GM12891 (cell line): ENCODE measurements around the gene FOXO3.

Source experiments
- DNase-seq: peaks from one replicate; pipeline ENCODE4 v3.0.0; 2011; ENCODE audit warnings: low spot score; ENCODE audit not compliant: insufficient read length
- FAIRE-seq: peaks from 2 replicates; lab custom pipeline; 2011; peaks lifted over from hg19 to GRCh38; lab: Jason Lieb, UNC
- PAX5 ChIP-seq: IDR thresholded peaks from 2 replicates; pipeline ENCODE4 v1.6.1; 2011; ENCODE audit warnings: low read length, moderate library complexity, mild to moderate bottlenecking; ENCODE audit not compliant: insufficient read depth, severe bottlenecking
- POLR2A ChIP-seq: IDR thresholded peaks from 2 replicates; pipeline ENCODE4 v1.6.1; 2011; ENCODE audit warnings: low read depth, low read length, control low read depth
- POLR2AphosphoS5 ChIP-seq: IDR thresholded peaks from 2 replicates; pipeline ENCODE4 v1.6.1; 2011; ENCODE audit warnings: low read depth, low read length, control low read depth
- POU2F2 ChIP-seq: IDR thresholded peaks from 2 replicates; pipeline ENCODE4 v1.6.1; 2011; ENCODE audit warnings: low read depth, mild to moderate bottlenecking, control low read depth, low read length, moderate library complexity
- SPI1 ChIP-seq: IDR thresholded peaks from 2 replicates; pipeline ENCODE4 v1.6.1; 2011; ENCODE audit warnings: low read depth, low read length, control low read depth
- TAF1 ChIP-seq: IDR thresholded peaks from 2 replicates; pipeline ENCODE4 v1.6.1; 2011; ENCODE audit warnings: low read depth, low read length, control low read depth

FOXO3 gene

DNA sequence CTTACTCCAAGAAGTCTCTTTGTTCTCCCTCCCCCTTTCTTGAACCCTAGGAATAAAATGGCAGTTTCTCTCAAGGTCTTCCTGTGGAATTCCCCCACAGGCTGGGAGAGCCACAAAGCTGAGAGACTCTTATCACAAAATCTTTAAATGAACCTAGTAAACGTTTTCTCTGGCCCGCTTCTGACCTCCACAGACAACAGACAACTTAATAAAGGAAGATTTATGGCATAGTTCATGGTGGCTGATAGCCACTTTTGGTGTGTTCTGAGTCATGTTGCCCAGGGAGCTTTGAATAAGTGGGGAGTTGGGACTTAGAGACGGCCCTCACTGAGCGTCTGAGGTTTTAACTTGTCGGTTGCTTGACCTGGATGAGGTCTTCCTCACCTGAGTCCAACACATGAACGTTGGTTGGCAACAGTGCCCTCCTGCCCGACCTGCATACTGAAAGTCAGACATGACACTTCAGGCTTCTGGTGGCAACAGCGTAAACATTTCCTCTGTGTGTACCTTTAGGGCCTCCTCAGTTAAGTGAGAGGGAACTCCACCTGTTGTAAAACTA, 124.1 kb downstream of the FOXO3 start:
- TF ChIP-seq SPI1, result no peak
- TF ChIP-seq POU2F2, result no peak
- TF ChIP-seq POLR2A, result no peak
- no peak for TF ChIP-seq TAF1
- TF ChIP-seq PAX5, result no peak
- TF ChIP-seq POLR2AphosphoS5, result no peak
- FAIRE-seq, result no peak

DNA sequence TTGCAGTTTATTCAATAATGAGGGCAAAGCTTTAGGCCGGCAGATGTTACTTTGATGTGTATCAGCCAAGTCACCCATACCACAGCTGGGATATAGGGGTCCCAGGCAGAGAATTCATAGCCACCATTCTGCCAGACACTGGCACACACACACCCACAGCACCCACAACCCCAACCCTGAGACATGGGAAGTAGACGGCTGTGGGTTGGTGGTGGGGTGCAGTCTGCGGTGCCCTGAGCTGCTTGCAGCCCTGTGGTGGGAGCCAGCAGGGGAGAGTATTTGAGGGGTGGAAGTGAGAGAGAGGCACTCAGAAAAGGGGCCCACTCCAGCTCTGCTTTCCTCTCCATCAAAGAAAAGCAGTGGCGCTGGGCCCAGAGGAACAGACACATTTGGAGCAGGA, 125.3 kb downstream of the FOXO3 start:
- no peak for TF ChIP-seq PAX5
- TF ChIP-seq POLR2A, result no peak
- no peak for TF ChIP-seq POLR2AphosphoS5
- DNase-seq (no peak), FAIRE-seq (no peak)

More for the DNA sequence above, 124.1 kb downstream of the FOXO3 start:
- DNase-seq, result no peak

DNA sequence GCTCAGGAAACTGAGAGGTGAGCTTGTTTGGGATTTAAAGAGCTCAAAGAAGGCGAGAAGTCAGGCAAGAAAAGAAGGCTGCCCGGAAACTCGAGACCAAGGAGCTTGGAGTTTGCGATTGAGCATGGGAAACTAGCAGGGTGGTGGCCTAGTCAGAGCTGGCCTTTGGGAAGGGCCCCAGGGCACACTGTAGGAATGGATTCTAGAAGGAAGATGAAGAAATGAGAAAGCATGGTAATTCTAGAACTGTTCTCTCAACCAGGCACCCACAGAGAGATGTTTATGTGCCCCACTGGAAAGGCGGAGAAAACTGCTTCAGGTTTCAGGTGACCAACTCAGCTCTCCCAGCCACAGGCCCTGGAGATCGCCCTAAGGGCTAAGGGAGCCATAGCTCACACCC, 126.2 kb downstream of the FOXO3 start:
- DNase-seq, result no peak
- no peak for FAIRE-seq
- TF ChIP-seq POLR2A (no peak), POU2F2 (no peak), TAF1 (no peak), SPI1 (no peak), POLR2AphosphoS5 (no peak), PAX5 (no peak)

DNA sequence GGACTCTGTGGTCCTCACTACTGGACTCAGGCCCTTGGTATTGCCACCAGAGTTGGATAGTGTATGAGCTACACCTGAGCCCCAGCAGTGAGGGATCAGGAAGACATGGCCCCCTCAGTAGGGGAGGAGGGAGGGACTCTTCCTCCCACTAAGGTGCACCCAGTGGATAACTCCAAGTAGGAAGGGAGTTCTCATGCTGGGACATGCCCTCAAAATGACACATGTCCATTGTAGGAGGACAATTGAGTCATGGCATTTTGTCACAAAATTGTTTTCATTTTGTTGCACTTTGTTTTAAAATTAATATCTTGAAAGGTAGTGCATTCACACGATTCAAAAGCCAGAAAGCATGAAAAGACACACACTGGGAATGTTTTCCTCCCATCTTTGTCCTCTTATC, 127.2 kb downstream of the FOXO3 start:
- FAIRE-seq (no peak), DNase-seq (no peak)
- no peak for TF ChIP-seq POU2F2

DNA sequence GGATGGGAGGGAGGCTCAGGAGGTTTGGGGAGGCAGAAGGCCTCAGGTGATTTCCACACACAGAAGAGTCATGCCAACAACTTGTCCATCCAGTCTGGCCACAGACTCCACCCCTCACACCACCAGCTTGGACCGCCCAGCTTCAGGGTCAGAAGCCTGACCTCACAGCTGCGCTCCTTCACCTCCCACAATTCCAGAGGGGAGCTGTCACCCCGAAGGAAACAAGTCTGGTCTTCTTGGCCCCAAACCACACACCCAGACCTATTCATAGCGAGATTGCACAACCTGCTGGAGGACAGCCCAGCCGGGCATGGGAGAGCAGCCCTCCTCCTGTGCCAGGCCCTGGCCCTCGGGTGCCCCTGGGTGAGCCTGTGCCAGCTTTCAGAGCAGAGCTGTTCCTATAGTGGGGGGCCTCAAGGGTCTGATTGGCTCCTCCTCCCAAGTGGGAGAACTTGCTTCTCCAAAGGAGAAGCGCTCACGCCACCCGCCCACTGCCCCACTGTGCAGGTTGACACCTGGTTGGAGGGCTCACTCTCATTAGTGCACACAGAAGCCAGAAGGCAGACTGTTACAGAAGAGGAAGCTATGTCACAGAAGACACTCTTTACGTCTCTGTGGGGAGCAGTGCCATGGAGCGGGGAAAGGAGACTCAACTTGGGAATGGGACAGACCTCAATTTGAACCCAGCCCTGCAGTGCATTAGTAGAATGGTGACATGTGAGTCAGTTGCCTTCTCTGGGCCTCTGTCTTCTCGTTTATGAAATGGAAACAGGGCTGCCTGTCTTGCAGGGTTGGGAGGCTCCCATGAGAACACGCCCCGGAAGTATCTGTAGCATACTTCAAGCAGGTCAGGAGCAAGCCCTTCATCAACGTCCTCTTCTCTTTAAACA, 128.8 kb downstream of the FOXO3 start:
- TF ChIP-seq POLR2A (no peak), TAF1 (no peak), POU2F2 (no peak), SPI1 (no peak), POLR2AphosphoS5 (no peak), PAX5 (no peak)
- DNase-seq (no peak), FAIRE-seq (no peak)

DNA sequence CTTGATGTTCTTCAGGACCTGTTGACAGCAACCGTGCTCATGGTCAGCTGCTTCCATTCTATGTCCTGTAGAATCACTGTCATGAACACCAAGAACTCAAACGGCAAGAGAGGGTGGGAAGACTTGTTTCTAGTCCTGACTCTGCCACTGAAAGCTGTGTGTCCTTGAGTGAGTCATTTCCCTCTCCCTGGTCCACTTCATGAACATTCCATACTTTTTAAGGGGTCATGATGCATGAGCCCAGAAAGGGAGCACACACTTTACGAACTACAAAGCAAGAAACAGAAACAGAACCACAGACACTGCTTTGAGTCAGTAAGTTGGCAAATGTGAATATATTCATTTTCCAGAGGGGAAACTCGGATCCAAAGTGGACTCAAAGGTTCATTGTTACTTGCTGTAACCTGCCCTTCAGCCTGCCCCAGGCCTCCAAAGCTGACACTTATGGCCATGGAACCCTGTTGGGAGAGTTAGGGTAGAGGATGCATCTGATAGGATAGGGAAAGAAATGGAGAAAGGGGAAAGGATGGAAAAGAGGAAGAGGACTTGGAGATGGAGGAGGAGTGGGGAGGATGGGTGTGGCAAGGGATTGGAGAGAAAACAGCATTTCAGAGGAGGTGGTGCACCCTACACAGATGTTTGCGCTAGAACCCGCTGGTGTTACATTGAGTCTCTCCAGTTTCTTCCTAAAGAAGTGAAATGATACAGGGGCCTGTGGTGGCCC, 129.8 kb downstream of the FOXO3 start:
- DNase-seq (no peak), FAIRE-seq (no peak)
- no peak for TF ChIP-seq POLR2AphosphoS5
- TF ChIP-seq PAX5, result no peak
- no peak for TF ChIP-seq POLR2A
- TF ChIP-seq TAF1, result no peak
- no peak for TF ChIP-seq POU2F2
- TF ChIP-seq SPI1, result no peak

DNA sequence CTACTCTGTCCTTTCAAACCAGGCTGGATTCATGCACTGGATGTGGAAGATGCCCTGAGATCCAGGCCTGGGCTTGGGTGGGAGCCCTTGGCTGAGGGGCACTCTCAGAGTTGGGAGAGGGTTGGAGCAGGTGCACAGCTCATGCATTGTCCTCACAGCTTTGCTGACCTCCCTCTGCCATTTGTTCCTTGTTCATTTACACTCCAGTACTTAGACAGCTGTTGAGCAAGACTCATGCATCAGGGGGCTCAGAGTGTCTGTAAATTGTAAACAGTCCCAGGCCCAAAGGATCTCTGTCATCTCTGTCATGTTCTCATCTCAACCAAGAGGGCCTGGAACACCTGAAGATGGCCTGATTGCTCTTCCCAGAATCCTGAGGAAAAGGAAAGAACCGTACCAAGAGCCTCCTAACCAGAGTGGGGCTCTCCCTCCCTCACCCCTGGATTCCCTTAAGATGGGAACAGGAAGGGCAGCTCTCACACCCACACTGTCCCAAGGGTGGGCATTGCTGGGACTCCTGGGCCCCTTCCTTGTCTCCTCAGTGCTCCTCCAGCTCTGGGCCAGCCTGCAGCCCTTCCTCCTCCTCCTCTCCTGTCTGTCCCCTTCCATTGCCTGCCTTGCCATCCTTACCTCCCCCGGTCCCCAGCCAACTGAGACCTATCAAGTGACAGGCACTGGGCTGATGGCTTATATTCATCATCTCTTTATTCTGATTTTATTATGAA, 132.9 kb downstream of the FOXO3 start:
- FAIRE-seq (no peak), DNase-seq (no peak)
- TF ChIP-seq POLR2A (no peak), PAX5 (no peak), POLR2AphosphoS5 (no peak), SPI1 (no peak), TAF1 (no peak), POU2F2 (no peak)

DNA sequence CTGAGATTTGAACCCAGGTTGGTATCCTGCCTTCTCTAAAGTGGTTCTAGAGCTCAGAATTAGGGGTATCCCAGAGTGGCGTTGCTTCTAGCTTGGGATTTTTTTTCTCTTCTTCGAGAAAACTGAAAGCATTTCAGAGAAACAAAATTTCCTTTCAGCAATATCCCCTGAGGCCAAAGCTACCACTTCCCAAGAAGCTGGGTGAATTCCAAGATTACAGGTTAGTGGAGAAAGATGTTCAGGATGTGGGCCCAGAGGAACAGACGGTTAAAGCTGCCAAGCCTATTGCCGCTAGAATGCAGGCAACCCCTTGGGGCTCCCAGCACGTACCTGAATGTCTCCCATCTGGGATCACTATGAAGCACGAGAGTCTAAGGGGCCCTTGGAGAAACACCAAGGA, 134.1 kb downstream of the FOXO3 start:
- TF ChIP-seq POLR2A (no peak), TAF1 (no peak), POLR2AphosphoS5 (no peak), SPI1 (no peak), PAX5 (no peak), POU2F2 (no peak)
- FAIRE-seq (no peak), DNase-seq (no peak)
